Parathyroid adenoma (tissue), 2 donors: ENCODE data around the gene SRCAP.
A peak's percentile ranks its signal among the peaks of the same experiment; 100 is the strongest.

Experiments
- H2AFZ ChIP-seq: fragments of 300-600 bp; sonication (generic); one replicate; pipeline ENCODE4 v1.7.0; 2017; ENCODE audit warnings: antibody characterized with exemption, mild to moderate bottlenecking
- H3K27ac ChIP-seq: fragments of 300-600 bp; sonication (generic); one replicate; pipeline ENCODE4 v1.7.0; 2017
- H3K27me3 ChIP-seq: fragments of 300-600 bp; sonication (generic); one replicate; pipeline ENCODE4 v1.7.0; 2017; ENCODE audit warnings: low read length; ENCODE audit not compliant: control insufficient read depth, insufficient read depth
- H3K36me3 ChIP-seq: fragments of 300-600 bp; sonication (generic); one replicate; pipeline ENCODE4 v1.7.0; 2017; ENCODE audit warnings: low read length; ENCODE audit not compliant: control insufficient read depth, insufficient read depth
- H3K4me1 ChIP-seq: fragments of 300-600 bp; sonication (generic); one replicate; pipeline ENCODE4 v1.7.0; 2017; ENCODE audit warnings: control low read depth
- H3K4me2 ChIP-seq: fragments of 300-600 bp; sonication (generic); one replicate; pipeline ENCODE4 v1.7.0; 2017; ENCODE audit warnings: low read length
- H3K4me3 ChIP-seq: fragments of 300-600 bp; sonication (generic); one replicate; pipeline ENCODE4 v1.7.0; 2017; ENCODE audit warnings: low read depth, low read length
- H3K79me2 ChIP-seq: fragments of 300-600 bp; sonication (generic); one replicate; pipeline ENCODE4 v1.7.0; 2017; ENCODE audit warnings: control low read depth
- H3K9ac ChIP-seq: fragments of 300-600 bp; sonication (generic); one replicate; pipeline ENCODE4 v1.7.0; 2017; ENCODE audit warnings: mild to moderate bottlenecking
- H3K9me3 ChIP-seq: fragments of 300-600 bp; sonication (generic); one replicate; pipeline ENCODE4 v1.7.0; 2017; ENCODE audit warnings: low read length; ENCODE audit not compliant: control insufficient read depth
- TF ChIP-seq, protein P1 (sequence below): fragments of 300-600 bp; sonication (generic); IDR thresholded peaks from one replicate; pipeline ENCODE4 v1.7.0; 2017; ENCODE audit warnings: antibody characterized with exemption, mild to moderate bottlenecking
- donor health status: primary hyperparathyroidism.

SRCAP gene

DNA sequence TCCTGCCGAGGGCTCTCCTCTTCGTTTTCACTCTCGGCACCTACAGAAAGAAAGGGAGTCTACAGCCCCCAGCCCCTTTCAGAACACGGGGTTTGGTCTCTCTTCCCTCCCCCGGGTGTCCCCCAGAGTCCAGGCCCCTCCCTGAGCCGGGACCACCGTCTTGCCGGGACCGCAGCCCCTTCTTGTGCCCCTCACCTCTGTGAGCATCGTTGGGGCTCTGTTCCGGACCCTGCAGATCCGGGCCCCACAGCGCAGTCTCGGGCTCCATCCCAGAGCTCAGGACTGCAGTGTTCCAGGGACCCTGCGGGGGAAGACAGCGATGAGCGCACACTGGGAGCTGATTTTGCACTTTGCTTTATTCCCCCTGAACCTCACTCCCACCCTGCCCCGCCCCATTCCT lies 85.2 kb downstream of the SRCAP start:
- Histone ChIP-seq H3K4me2 (no peak overlapping the region), H3K9ac (no peak overlapping the region)

DNA sequence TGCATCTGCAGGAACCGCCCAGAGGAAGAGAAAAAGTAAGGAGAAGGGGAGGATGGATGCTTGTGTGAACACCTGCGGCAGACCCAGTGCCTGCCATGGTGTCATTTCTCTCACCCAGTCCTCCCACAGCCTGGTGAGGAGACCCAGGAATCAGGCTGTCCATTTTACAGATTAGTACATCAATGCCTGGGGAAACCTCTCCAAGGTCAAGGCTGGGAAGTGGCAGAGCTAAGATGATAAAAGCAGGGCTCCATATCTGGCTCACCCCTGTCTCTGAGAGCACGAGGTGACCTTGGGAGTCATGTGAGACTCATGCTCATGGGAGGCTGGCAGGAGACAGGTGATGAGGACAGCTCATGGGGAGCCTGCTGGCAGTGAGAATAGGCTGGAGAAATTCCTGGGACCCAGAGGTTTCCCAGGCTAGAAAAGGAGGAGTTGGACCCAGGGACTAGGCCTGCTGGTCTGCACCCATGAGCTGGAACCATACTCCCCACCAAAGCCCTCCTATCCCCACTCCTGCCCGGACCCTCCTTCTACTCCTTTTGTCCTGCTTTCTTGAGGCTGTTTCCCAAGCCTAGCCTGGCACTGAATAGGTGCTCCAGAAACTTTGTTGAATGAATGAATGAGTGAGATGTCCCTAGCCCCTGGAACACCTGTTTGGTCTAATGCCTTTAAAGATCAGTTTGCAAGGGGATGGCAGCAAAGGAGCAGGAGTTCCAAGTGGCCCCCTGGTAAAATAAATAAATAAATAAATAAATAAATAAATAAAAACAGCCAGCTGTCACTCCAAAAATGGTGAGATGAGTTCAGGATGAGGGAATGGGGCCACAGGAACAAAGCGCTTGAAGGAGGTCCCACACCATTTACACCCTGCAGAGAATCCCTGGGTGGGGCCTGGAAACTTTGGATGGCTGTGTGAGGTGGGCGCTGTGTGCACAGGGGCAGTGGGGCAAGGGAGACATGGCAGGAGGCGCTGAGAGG lies 86.4 kb downstream of the SRCAP start:
- H3K27ac ChIP-seq, result peak overlapping the region; percentile 78
- no peak overlapping the region for H3K9ac ChIP-seq

More for the DNA sequence above, 85.2 kb downstream of the SRCAP start:
- Histone ChIP-seq H3K4me3 (no peak overlapping the region), H3K4me1 (peaks cover 12% of the 10 kb centered on the region), H3K9me3 (no peaks in the 10 kb centered on the region), H2AFZ (no peak overlapping the region), H3K27ac (no peak overlapping the region), H3K79me2 (peaks cover 2% of the 10 kb centered on the region), H3K36me3 (no peaks in the 10 kb centered on the region), H3K27me3 (no peaks in the 10 kb centered on the region)
- TF ChIP-seq, protein P1, sequence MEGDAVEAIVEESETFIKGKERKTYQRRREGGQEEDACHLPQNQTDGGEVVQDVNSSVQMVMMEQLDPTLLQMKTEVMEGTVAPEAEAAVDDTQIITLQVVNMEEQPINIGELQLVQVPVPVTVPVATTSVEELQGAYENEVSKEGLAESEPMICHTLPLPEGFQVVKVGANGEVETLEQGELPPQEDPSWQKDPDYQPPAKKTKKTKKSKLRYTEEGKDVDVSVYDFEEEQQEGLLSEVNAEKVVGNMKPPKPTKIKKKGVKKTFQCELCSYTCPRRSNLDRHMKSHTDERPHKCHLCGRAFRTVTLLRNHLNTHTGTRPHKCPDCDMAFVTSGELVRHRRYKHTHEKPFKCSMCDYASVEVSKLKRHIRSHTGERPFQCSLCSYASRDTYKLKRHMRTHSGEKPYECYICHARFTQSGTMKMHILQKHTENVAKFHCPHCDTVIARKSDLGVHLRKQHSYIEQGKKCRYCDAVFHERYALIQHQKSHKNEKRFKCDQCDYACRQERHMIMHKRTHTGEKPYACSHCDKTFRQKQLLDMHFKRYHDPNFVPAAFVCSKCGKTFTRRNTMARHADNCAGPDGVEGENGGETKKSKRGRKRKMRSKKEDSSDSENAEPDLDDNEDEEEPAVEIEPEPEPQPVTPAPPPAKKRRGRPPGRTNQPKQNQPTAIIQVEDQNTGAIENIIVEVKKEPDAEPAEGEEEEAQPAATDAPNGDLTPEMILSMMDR, result no peak

DNA sequence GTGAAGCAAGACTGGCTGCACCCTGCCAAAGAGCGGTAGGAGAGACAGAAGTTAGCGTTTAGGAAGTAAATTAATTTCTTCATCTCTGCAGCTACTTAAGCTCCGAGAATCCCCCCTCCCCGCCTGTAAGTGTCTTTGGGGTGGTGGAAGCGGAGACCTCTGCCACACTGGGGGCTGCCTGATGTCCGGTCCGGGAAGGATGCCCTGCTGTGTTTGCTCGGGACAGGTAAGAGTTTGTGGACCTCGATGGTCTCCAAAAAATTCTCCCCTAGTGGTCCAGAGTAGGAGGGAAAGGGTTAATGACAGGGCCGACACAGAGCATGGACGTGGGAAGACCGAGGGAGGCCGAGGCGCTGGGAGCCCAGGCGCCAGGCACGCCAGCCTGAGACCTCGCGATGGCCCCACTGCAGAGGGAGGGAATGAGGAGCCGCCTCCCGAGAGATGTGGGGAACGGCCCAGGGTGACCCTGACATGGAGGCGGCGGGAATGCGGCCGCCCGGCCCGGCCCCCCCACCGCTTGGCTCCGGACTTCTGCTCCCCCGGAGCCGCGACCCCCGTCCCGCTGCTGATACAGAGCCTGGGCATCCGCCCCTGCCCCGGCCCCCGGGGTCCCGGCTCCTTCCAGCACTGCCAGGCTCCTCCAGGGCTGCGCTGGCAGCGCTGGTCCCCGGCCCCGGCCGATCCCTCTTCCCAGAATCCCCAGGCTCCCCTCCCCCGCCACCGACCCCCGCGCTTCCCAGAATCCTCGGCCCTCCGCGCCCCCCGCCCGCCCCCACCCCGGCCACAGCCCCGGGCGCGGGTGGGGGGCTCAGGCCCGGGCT lies 87.4 kb downstream of the SRCAP start:
- peak overlapping the region; percentile 91 for H3K4me3 ChIP-seq
- H3K4me1 ChIP-seq, result peaks cover 10% of the 10 kb centered on the region

More for the DNA sequence above, 86.4 kb downstream of the SRCAP start:
- H2AFZ ChIP-seq, result no peak overlapping the region
- peak overlapping the region; percentile 83 for H3K4me2 ChIP-seq
- no peaks in the 10 kb centered on the region for H3K27me3 ChIP-seq
- TF ChIP-seq, protein P1, result no peak
- no peaks in the 10 kb centered on the region for H3K9me3 ChIP-seq
- H3K36me3 ChIP-seq, result no peaks in the 10 kb centered on the region
- peaks cover 10% of the 10 kb centered on the region for H3K4me1 ChIP-seq
- H3K79me2 ChIP-seq, result peaks cover 2% of the 10 kb centered on the region
- peak overlapping the region; percentile 62 for H3K4me3 ChIP-seq

DNA sequence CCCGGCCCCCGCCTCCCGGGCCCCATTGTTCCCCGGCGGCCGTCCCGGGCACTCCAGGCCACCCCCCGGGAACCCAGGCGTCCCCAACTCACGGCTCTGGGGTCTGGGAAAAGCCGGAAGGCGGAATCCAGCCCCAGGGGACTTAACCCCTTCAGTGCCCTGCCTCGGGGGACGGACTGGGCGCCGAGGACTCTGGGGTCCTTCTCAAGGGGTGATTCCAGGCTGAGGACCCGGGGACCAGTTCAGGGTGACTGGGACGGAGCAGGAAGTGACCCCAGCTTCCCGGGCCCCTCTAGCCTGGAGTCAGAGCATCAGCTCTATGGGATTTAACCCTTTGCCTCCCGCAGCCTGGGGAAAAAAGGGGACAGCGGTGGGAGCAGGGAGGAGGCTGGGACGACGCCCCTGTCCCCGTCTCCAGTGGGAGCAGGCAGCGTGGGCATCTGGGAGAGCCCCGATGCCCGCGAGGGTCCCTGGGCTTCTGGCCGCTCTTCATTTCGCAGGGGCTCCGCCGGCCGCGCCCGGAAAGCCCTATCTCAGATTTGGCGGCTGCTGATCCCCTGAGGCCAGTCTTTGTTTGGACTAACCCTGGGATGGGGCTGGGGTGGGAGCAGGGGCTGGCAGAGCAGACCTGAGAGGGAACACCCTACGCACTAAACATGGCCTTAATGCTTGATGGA lies 88.1 kb downstream of the SRCAP start, which contains the start of gene ZNF629:
Gene ZNF629, minus strand, starts transcription at position 270 of the 677 bp plus-strand sequence. CDS start 2,723 bp downstream, outside the sequence.
- H3K4me1 ChIP-seq, result peaks cover 10% of the 10 kb centered on the region
- H3K4me3 ChIP-seq, result peak within 1 kb of the TSS; percentile 91
- peak within 1 kb of the TSS; percentile 62 for H3K9ac ChIP-seq
- peak within 1 kb of the TSS; percentile 78 for H3K27ac ChIP-seq
- peak within 1 kb of the TSS; percentile 98 for H3K4me2 ChIP-seq
- H3K9me3 ChIP-seq, result no peaks in the 10 kb centered on the region
- TF ChIP-seq, protein P1, result no peak
- peaks cover 2% of the 10 kb centered on the region for H3K79me2 ChIP-seq
- H3K36me3 ChIP-seq, result no peaks in the 10 kb centered on the region
- no peaks in the 10 kb centered on the region for H3K27me3 ChIP-seq
- peak within 1 kb of the TSS; percentile 94 for H2AFZ ChIP-seq

More for the DNA sequence above, 87.4 kb downstream of the SRCAP start:
- Histone ChIP-seq H3K27ac (peak overlapping the region; percentile 78), H2AFZ (peak overlapping the region; percentile 63), H3K9ac (no peak overlapping the region), H3K36me3 (no peaks in the 10 kb centered on the region), H3K79me2 (peaks cover 2% of the 10 kb centered on the region), H3K27me3 (no peaks in the 10 kb centered on the region), H3K9me3 (no peaks in the 10 kb centered on the region), H3K4me2 (peak overlapping the region; percentile 83)
- TF ChIP-seq, protein P1, result no peak
